NOMO-1 treated with dmso at 0.1 percent for 144 hours (cell line): ENCODE data around the gene TIMELESS.
"Not testable (repeated sequence)": the region's sequence is repeated elsewhere in the genome, so short reads cannot be mapped to it uniquely, and the experiment has no call there.

ENCODE experiments used
- DNase-seq: peaks from one replicate; lab custom pipeline; 2025; ENCODE audit not compliant: unreplicated experiment; lab: John Stamatoyannopoulos, UW

TIMELESS gene

GRCh38 chr12:56411781-56412639 is 37.2 kb downstream of the TIMELESS start:
- no peak for DNase-seq

GRCh38 chr12:56410768-56411167 is 38.5 kb downstream of the TIMELESS start:
- no peak for DNase-seq

- no peak for DNase-seq
These were observed 40.3 kb downstream of the TIMELESS start for GRCh38 chr12:56408799-56409417.

- not testable (repeated sequence) for DNase-seq
These were observed 45.0 kb downstream of the TIMELESS start for GRCh38 chr12:56404227-56404626.

GRCh38 chr12:56401612-56402011 is 47.6 kb downstream of the TIMELESS start:
- not testable (repeated sequence) for DNase-seq

GRCh38 chr12:56401125-56401524 is 48.1 kb downstream of the TIMELESS start:
- not testable (repeated sequence) for DNase-seq

DNA sequence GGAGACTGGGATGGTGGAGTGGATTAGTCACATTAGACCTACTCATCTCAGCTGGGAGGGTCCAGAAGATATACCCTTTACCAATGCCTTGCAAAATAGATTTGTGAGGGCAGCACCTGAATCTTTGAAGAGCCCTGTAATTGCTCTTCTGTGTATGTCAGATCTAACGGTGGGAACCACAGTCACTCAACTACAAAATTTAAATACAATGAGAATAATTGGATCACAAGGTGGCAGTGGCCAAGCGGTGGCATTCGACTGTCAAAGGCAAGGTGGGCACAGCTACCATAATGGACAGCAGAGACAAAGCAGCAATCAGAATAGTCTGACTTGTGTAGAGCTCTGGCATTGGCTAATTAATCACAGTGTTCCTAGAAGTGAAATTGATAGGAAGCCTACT is 49.8 kb downstream of the TIMELESS start:
- DNase-seq = not testable (repeated sequence)

DNA sequence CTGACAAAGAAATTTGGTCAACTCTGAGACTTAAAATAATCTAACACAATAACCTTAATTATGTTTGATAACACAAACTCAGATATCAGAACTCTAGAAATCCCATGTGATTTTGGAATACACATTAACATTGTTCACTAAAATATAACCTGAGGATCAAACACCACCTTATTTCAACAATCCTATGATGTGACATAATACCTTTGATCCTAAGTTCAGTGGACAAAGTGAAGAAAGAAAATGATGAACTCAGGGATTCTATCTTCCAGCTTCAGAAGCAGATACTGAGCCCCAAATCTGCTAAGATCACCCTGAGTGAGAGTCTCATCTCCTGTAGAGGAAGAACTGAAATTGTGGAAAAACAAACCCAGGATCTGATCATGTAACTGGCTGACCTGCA is 50.9 kb downstream of the TIMELESS start:
- DNase-seq = no peak

GRCh38 chr12:56392331-56392730 is 56.9 kb downstream of the TIMELESS start:
- DNase-seq = no peak

DNA sequence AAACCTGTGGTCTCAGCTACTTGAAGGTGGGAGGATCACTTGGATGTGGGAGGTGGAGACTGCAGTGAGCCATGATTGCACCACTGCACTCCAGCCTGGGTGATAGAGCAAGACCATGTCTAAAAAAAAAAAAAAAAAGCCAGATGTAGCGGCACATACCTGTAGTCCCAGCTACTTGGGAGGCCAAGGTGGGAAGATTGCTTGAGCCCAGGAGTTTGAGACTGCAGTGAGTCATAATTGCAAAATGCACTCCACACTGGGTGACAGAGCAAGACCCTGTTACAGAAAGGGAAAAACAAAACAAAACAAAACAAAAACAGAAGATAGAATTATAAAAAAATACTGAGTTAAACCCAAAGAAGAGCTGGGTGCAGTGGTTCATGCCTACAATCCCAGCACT is 57.5 kb downstream of the TIMELESS start:
- no peak for DNase-seq

DNA sequence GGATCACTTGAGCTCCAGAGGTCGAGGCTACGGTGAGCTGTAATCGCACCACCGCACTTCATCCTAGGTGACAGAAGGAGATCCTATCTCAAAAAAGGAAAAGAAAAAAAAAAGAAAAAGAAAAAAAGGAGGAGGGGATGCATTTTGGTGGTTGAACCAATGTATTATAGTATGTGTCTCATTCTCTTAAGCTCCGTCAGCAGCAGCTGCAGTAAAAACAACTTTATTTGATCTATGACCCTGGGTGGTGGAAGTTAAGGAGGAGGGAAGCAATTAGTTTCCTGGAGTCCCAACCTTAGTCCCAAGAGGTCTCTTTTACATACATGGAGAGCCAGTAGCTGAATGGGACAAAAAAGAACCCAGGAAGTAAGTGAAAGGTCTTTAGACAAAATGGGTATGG is 59.8 kb downstream of the TIMELESS start:
- DNase-seq = no peak

GRCh38 chr12:56387152-56387736 is 62.0 kb downstream of the TIMELESS start:
- DNase-seq = no peak

- no peak for DNase-seq
These were observed 63.4 kb downstream of the TIMELESS start for GRCh38 chr12:56385873-56386272.

DNA sequence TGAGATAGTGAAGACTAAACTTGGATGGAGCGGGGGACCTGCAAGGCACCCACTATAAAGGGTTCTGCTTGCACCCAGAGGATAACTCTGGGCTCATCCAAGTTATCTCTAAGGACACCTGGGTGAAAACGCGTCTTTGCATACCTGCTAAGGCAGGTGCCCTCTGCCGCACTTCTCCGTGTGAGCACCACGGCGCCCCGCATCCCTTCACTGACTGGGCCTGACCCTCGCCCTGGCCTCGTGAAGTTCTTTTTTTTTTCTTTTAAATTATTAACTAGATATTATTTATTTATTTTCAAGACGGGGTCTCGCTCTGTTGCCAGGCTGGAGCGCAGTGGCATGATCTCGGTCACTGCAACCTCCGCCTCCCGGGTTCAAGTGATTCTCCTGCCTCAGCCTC is 66.6 kb downstream of the TIMELESS start:
- DNase-seq = no peak

- no peak for DNase-seq
These were observed 71.3 kb downstream of the TIMELESS start for GRCh38 chr12:56377989-56378316.

DNA sequence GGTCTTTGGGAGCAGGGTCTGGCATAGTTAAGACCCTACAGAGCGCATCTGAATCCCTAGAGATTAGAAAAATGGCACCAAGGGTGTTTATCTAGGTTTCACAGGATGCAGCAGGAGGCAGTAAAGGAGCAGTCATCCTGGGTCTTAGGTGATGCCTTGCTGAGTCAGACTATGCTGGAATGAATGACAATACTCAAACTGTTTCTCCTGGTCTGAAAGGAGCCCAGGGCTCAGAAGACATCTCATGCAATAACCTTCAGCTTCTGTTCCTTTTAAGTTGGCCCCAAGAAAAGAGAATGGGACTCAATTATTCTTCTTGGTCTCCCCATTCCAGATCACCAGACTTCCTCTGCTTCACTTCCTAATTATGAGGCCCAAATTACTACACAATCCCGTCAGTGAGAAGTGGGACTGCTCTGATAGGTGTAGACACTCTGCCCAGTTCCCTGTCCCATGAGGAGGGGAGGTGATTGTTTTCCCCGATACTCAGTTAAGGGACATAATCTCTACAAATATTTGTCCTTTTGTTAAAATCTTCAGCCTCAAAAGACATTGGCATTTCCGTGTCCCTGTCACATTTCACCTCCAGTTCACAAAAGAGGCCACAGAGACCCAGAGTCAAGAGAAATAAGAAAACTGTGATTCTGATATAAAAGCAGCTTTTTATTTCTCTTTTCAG is 71.8 kb downstream of the TIMELESS start:
- no peak for DNase-seq

GRCh38 chr12:56375598-56376434 is 73.4 kb downstream of the TIMELESS start:
- no peak for DNase-seq

- no peak for DNase-seq
These were observed 74.3 kb downstream of the TIMELESS start for GRCh38 chr12:56374726-56375597.

DNA sequence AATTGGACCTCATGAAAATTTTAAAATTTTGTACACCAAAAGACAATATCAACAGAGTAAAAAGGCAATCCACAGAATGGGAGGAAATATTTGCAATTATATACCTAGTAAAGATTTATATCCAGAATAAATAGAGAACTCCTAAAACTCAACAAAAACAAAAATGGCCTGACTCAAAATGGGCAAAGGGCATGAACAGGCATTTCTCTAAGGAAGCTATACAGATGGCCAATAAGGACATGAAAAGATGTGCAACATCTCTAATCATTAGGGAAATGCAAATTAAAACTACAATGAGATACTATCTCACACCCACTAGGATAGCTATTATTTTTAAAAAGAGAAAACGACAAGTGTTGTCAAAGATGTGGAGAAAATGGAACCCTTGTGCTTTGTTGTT is 75.7 kb downstream of the TIMELESS start:
- no peak for DNase-seq

- no peak for DNase-seq
These were observed 82.3 kb downstream of the TIMELESS start for GRCh38 chr12:56366948-56367347.
